ENCODE results near the gene HNRNPA1L2. TPM values are rescaled to one million over a fixed set of nuclear protein-coding genes. Genes with fewer than 3 reads are reported as not detected.

HNRNPA1L2 gene
- total and polyA plus RNA-seq, 9 of the 15 experiments (the other 6 are each of a cell fraction or from before 2014, with no cell fraction given) = 3.7 to 10.8 (median 6.8) TPM

- TF ChIP-seq, protein P1, sequence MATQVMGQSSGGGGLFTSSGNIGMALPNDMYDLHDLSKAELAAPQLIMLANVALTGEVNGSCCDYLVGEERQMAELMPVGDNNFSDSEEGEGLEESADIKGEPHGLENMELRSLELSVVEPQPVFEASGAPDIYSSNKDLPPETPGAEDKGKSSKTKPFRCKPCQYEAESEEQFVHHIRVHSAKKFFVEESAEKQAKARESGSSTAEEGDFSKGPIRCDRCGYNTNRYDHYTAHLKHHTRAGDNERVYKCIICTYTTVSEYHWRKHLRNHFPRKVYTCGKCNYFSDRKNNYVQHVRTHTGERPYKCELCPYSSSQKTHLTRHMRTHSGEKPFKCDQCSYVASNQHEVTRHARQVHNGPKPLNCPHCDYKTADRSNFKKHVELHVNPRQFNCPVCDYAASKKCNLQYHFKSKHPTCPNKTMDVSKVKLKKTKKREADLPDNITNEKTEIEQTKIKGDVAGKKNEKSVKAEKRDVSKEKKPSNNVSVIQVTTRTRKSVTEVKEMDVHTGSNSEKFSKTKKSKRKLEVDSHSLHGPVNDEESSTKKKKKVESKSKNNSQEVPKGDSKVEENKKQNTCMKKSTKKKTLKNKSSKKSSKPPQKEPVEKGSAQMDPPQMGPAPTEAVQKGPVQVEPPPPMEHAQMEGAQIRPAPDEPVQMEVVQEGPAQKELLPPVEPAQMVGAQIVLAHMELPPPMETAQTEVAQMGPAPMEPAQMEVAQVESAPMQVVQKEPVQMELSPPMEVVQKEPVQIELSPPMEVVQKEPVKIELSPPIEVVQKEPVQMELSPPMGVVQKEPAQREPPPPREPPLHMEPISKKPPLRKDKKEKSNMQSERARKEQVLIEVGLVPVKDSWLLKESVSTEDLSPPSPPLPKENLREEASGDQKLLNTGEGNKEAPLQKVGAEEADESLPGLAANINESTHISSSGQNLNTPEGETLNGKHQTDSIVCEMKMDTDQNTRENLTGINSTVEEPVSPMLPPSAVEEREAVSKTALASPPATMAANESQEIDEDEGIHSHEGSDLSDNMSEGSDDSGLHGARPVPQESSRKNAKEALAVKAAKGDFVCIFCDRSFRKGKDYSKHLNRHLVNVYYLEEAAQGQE (IDR thresholded peaks at IDR 0.05; ENCODE audit: borderline replicate concordance) = no peak
- TF ChIP-seq, protein P1 (CRISPR knock-in tag; IDR thresholded peaks at IDR 0.05; ENCODE audit: low read depth) = no peak
- no peak for TF ChIP-seq ZNF699 (CRISPR knock-in tag; IDR thresholded peaks at IDR 0.05; ENCODE audit: insufficient replicate concordance)
- peak; percentile 26; the same call in 1 of the 2 replicates for TF ChIP-seq NFIC (IDR thresholded peaks at IDR 0.05)
- no peak for TF ChIP-seq NFE2L1 (tag; IDR thresholded peaks at IDR 0.05; ENCODE audit: borderline replicate concordance, low read depth)
- no peak for TF ChIP-seq CBFA2T3 (IDR thresholded peaks at IDR 0.05)
- TF ChIP-seq THRAP3 (IDR thresholded peaks at IDR 0.05; ENCODE audit: borderline replicate concordance) = no peak
- no peak for TF ChIP-seq ZNF707 (CRISPR knock-in tag; conservative IDR thresholded peaks at IDR 0.05)
- TF ChIP-seq EP400 (IDR thresholded peaks at IDR 0.05) = peak; percentile 98
- no peak for TF ChIP-seq CBFA2T2 (conservative IDR thresholded peaks at IDR 0.05)
- no peak for TF ChIP-seq RNF219 (CRISPR knock-in tag; IDR thresholded peaks at IDR 0.05)
- TF ChIP-seq ZNF280B (CRISPR knock-in tag; IDR thresholded peaks at IDR 0.05) = no peak
- TF ChIP-seq THRA (IDR thresholded peaks at IDR 0.05) = no peak
Observed at GRCh38 chr13:52652196-52652979, 10.2 kb downstream of the HNRNPA1L2 start, which contains the start of gene SUGT1 (continued).
